Measurements from ENCODE around the gene CCNB2. TPM values are rescaled to one million over a fixed set of nuclear protein-coding genes. Genes with fewer than 3 reads are reported as not detected.

Gene CCNB2
- total and polyA plus RNA-seq, 2 donors (not counting 1 experiment from before 2014, with no cell fraction given) = 0.67 to 1.0 TPM

- ChIA-PET CTCF (interaction anchor here (1.9 kb wide), 1 partner anchor 107 kb away, joined by 6 read pairs; no protein-coding TSS in a partner anchor), POLR2A (no interaction called here)
- no peak overlapping the region for H3K4me2 ChIP-seq (replicated peaks; ENCODE audit: low read depth, low read length, poor library complexity, severe bottlenecking)
- H2AFZ ChIP-seq (ENCODE audit: insufficient read depth, low read depth, low read length, poor library complexity, severe bottlenecking) = no peak overlapping the region
- H3K27me3 ChIP-seq (replicated peaks in 1 of 4; ENCODE audit: control extremely low read depth in 1 of 4, control insufficient read depth in 3 of 4, insufficient read depth in 4 of 4, low read length in 3 of 4) = no peaks in the 10 kb centered on the region
- H3K36me3 ChIP-seq (replicated peaks in 1 of 2; ENCODE audit: control extremely low read depth in 1 of 2, control insufficient read depth in 1 of 2, extremely low read depth in 1 of 2, insufficient read depth in 2 of 2, low read length in 1 of 2) = peaks cover 5 to 90% of the 10 kb centered on the region in 2 experiments
- H3K9me3 Mint-ChIP-seq (ENCODE audit: insufficient read depth) = no peaks in the 10 kb centered on the region
- peaks cover 22% of the 10 kb centered on the region for H4K20me1 ChIP-seq (ENCODE audit: control insufficient read depth, insufficient read depth, low read length, poor library complexity, severe bottlenecking)
- no CpG with 5 or more reads among the region's 4 CpGs for WGBS (ENCODE audit: insufficient coverage)
- peaks cover 16% of the 10 kb centered on the region for H3K4me1 Mint-ChIP-seq
- H3K4me3 Mint-ChIP-seq = no peak overlapping the region
- peaks cover 19% of the 10 kb centered on the region for H3K79me2 ChIP-seq (ENCODE audit: control insufficient read depth, insufficient read depth, low read length)
- TF ChIP-seq EZH2 (IDR thresholded peaks at IDR 0.05; ENCODE audit: borderline replicate concordance, insufficient read depth, low read depth, low read length, poor library complexity, severe bottlenecking) = no peak
- TF ChIP-seq, protein P1, sequence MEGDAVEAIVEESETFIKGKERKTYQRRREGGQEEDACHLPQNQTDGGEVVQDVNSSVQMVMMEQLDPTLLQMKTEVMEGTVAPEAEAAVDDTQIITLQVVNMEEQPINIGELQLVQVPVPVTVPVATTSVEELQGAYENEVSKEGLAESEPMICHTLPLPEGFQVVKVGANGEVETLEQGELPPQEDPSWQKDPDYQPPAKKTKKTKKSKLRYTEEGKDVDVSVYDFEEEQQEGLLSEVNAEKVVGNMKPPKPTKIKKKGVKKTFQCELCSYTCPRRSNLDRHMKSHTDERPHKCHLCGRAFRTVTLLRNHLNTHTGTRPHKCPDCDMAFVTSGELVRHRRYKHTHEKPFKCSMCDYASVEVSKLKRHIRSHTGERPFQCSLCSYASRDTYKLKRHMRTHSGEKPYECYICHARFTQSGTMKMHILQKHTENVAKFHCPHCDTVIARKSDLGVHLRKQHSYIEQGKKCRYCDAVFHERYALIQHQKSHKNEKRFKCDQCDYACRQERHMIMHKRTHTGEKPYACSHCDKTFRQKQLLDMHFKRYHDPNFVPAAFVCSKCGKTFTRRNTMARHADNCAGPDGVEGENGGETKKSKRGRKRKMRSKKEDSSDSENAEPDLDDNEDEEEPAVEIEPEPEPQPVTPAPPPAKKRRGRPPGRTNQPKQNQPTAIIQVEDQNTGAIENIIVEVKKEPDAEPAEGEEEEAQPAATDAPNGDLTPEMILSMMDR (IDR thresholded peaks at IDR 0.05) = no peak
- H3K27ac ChIP-seq (ENCODE audit: low read length in 2 of 2) = no peak overlapping the region
- intact Hi-C loops (cut with micrococcal nuclease) = no loop called here
- H3K27ac Mint-ChIP-seq = no peak overlapping the region
- no peak overlapping the region for H3K9ac ChIP-seq (ENCODE audit: low read length)
- DNase-seq (no peak), ATAC-seq (ENCODE audit: low read depth) (no peak)
- no peaks in the 10 kb centered on the region for H3K4me1 ChIP-seq (ENCODE audit: control insufficient read depth in 2 of 2, insufficient read depth in 2 of 2, low read length in 2 of 2)
- no peaks in the 10 kb centered on the region for H3K27me3 Mint-ChIP-seq
- H3K4me3 ChIP-seq (ENCODE audit: control extremely low read depth in 1 of 5, extremely low read depth in 1 of 5, insufficient read depth in 1 of 5, low read depth in 2 of 5, low read length in 4 of 5) = no peak overlapping the region
- H3K9me3 ChIP-seq (ENCODE audit: control extremely low read depth in 1 of 3, control insufficient read depth in 2 of 3, insufficient read depth in 1 of 3, low read length in 2 of 3) = no peaks in the 10 kb centered on the region
Observed at GRCh38 chr15:59063042-59063441, 41.9 kb upstream of the CCNB2 start.

DNA sequence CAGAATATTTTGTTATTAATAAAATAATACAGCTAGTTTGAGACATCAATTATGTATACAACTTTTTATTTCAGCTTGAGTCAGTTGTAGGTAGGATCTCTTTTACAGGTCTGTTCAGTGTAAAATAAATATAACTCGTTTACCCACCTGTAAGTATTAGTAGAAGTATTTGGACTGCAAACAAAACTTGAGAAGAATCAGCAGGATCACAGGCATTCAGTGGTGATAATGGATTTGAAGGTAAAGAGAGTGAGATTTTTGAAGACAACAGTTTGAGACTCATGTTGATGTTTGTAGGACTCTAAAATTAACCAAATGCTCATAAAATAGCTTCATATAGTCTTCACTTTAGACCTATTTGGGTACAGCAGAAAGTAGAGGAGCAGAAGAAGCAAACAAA is 35.5 kb upstream of the CCNB2 start:
- Histone ChIP-seq H4K20me1 (ENCODE audit: control insufficient read depth, insufficient read depth, low read length, poor library complexity, severe bottlenecking) (no peaks in the 10 kb centered on the region), H3K9me3 (ENCODE audit: control extremely low read depth in 1 of 3, control insufficient read depth in 2 of 3, insufficient read depth in 1 of 3, low read length in 2 of 3) (peaks cover 0 to 5% (median 0%) of the 10 kb centered on the region in 3 donors), H3K9ac (ENCODE audit: low read length) (no peak overlapping the region), H3K27ac (ENCODE audit: low read length in 2 of 2) (no peak overlapping the region), H3K4me1 (ENCODE audit: control insufficient read depth in 2 of 2, insufficient read depth in 2 of 2, low read length in 2 of 2) (no peaks in the 10 kb centered on the region), H3K79me2 (ENCODE audit: control insufficient read depth, insufficient read depth, low read length) (no peaks in the 10 kb centered on the region), H2AFZ (ENCODE audit: insufficient read depth, low read depth, low read length, poor library complexity, severe bottlenecking) (no peak overlapping the region), H3K27me3 (replicated peaks in 1 of 4; ENCODE audit: control extremely low read depth in 1 of 4, control insufficient read depth in 3 of 4, insufficient read depth in 4 of 4, low read length in 3 of 4) (no peaks in the 10 kb centered on the region), H3K4me3 (ENCODE audit: control extremely low read depth in 1 of 5, extremely low read depth in 1 of 5, insufficient read depth in 1 of 5, low read depth in 2 of 5, low read length in 4 of 5) (no peak overlapping the region), H3K4me2 (replicated peaks; ENCODE audit: low read depth, low read length, poor library complexity, severe bottlenecking) (no peak overlapping the region), H3K36me3 (replicated peaks in 1 of 2; ENCODE audit: control extremely low read depth in 1 of 2, control insufficient read depth in 1 of 2, extremely low read depth in 1 of 2, insufficient read depth in 2 of 2, low read length in 1 of 2) (peaks cover 13 to 63% of the 10 kb centered on the region in 2 experiments)
- ChIA-PET CTCF (interaction anchor here (0.8 kb wide), 1 partner anchor 112 kb away, joined by 3 read pairs; no protein-coding TSS in a partner anchor), POLR2A (interaction anchor here (0.6 to 0.7 kb wide), 2 partner anchors 149 to 259 kb away, joined by 3 to 4 read pairs; no protein-coding TSS in a partner anchor)
- intact Hi-C loops (cut with micrococcal nuclease) = no loop called here
- Mint-ChIP-seq H3K27me3 (no peaks in the 10 kb centered on the region), H3K4me1 (peaks cover 3% of the 10 kb centered on the region), H3K27ac (no peak overlapping the region), H3K9me3 (ENCODE audit: insufficient read depth) (peaks cover 4% of the 10 kb centered on the region), H3K4me3 (no peak overlapping the region)
- DNase-seq (no peak), ATAC-seq (ENCODE audit: low read depth) (no peak)
- no peak for TF ChIP-seq EZH2 (IDR thresholded peaks at IDR 0.05; ENCODE audit: borderline replicate concordance, insufficient read depth, low read depth, low read length, poor library complexity, severe bottlenecking)
- TF ChIP-seq, protein P1 (IDR thresholded peaks at IDR 0.05) = no peak
- WGBS (ENCODE audit: insufficient coverage) = no CpG with 5 or more reads among the region's 1 CpG

Measured in B cell (primary cell).